Peyer's patch (tissue), 4 donors: Measurements from ENCODE around the gene MAN2C1. TPM values are rescaled to one million over a fixed set of nuclear protein-coding genes. Genes with fewer than 3 reads are reported as not detected.
A peak's percentile ranks its signal among the peaks of the same experiment; 100 is the strongest.

Source experiments
- DNase-seq, 3 donors: peaks; one replicate each; pipeline ENCODE4 v3.0.0-alpha.2; 2017 to 2019
- H3K27ac ChIP-seq, 4 donors: fragments of 200-600 bp; sonication (generic); one replicate each; pipeline ENCODE4 v1.5.1; 2016 to 2019
- H3K27me3 ChIP-seq, 2 donors: fragments of 200-600 bp; sonication (generic); one replicate each; pipeline ENCODE4 v1.5.1; 2019
- H3K36me3 ChIP-seq, 3 donors: fragments of 200-600 bp; sonication (generic); one replicate each; pipeline ENCODE4 v1.5.1; 2016 to 2019
- H3K4me1 ChIP-seq, 4 donors: fragments of 200-600 bp; sonication (generic); one replicate each; pipeline ENCODE4 v1.5.1; 2016 to 2019
- H3K4me3 ChIP-seq, 4 donors: fragments of 200-600 bp; sonication (generic); 1 replicate in 3 of 4; 2 replicates in 1 of 4; pipeline ENCODE4 v1.5.1; 2016 to 2019; ENCODE audit warnings: mild to moderate bottlenecking in 1 of 4
- H3K9me3 ChIP-seq, 4 donors: fragments of 200-600 bp; sonication (generic); one replicate each; pipeline ENCODE4 v1.5.1; 2016 to 2019; ENCODE audit warnings: mild to moderate bottlenecking in 1 of 4
- POLR2A ChIP-seq, 2 donors: fragments of 450-650 bp; IDR thresholded peaks; one replicate each; pipeline ENCODE4 v1.5.1; 2017; ENCODE audit warnings: antibody characterized with exemption in 2 of 2, mild to moderate bottlenecking in 2 of 2, moderate library complexity in 2 of 2
- total RNA-seq, 4 donors: library from RNA; depleted of rRNA; stranded (reverse); fragments of >200 nt; gene quantifications; one replicate each; pipeline ENCODE4 v1.1.0, GENCODE V29; 2016
- TF ChIP-seq, protein P1 (sequence below), 6 experiments: fragments of 450-650 bp in 4 of 6; fragments of 200-600 bp in 2 of 6; sonication (generic) in 1 of 6; IDR thresholded peaks; one replicate each; pipeline ENCODE4 v1.5.1; 2017 to 2019; ENCODE audit warnings: antibody characterized with exemption in 6 of 6, mild to moderate bottlenecking in 3 of 6, moderate library complexity in 1 of 6

MAN2C1 gene
- total RNA-seq, 4 donors from 2014 or later = 268 to 777 (median 649) TPM

DNA sequence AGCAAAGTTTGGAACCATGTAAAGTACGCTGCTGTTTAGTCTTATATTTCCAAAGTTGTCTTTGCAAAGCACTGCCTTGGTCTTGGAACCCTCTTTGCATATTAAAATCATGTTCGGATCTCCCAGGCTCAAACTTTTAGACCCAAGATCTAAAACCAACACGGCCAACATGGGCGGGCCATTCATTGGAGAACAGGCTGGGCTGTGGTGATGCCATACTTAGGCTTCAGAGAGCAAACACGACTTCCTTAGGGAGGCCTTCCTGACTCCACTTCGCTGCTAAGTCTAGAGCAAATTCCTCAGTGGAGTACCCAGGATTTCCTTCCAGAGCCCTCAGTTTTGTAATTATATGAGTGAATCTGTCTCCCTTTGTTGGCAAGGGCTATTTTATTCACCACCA is 3.5 kb downstream of the MAN2C1 start:
- Histone ChIP-seq H3K9me3 (no peaks in the 10 kb centered on the region), H3K4me1 (peaks cover 0 to 16% (median 6%) of the 10 kb centered on the region in 4 donors), H3K27ac (no peak overlapping the region), H3K36me3 (peaks cover 0 to 68% (median 0%) of the 10 kb centered on the region in 3 donors), H3K4me3 (no peak overlapping the region), H3K27me3 (no peaks in the 10 kb centered on the region)
- DNase-seq = peak in 1 of 3 donors; percentile 41
- TF ChIP-seq, protein P1, sequence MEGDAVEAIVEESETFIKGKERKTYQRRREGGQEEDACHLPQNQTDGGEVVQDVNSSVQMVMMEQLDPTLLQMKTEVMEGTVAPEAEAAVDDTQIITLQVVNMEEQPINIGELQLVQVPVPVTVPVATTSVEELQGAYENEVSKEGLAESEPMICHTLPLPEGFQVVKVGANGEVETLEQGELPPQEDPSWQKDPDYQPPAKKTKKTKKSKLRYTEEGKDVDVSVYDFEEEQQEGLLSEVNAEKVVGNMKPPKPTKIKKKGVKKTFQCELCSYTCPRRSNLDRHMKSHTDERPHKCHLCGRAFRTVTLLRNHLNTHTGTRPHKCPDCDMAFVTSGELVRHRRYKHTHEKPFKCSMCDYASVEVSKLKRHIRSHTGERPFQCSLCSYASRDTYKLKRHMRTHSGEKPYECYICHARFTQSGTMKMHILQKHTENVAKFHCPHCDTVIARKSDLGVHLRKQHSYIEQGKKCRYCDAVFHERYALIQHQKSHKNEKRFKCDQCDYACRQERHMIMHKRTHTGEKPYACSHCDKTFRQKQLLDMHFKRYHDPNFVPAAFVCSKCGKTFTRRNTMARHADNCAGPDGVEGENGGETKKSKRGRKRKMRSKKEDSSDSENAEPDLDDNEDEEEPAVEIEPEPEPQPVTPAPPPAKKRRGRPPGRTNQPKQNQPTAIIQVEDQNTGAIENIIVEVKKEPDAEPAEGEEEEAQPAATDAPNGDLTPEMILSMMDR (IDR thresholded peaks at IDR 0.05) = no peak
- no peak for TF ChIP-seq POLR2A (IDR thresholded peaks at IDR 0.05)

DNA sequence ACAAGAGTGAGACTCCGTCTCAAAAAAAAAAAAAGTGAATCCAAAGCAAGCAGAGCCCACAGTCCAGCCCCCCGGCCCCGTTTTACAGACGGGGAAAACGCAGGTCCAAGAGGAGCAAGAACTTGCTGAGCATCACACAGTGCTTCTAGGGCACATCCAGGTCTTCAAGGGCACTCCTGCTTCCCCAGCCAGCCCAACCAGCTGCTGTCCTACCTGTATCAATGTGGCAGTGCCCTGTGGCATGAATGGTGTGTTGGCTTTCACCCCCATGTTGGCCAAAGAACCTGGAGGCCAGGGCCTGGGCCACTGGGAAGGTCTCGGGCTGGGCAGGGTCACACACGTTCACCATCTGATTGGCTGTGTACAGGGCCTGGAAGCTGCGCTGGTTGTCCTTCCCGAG is 4.6 kb downstream of the MAN2C1 start:
- TF ChIP-seq, protein P1 (IDR thresholded peaks at IDR 0.05) = no peak
- TF ChIP-seq POLR2A (IDR thresholded peaks at IDR 0.05) = no peak
- Histone ChIP-seq H3K36me3 (peaks cover 0 to 79% (median 0%) of the 10 kb centered on the region in 3 donors), H3K9me3 (no peaks in the 10 kb centered on the region), H3K27me3 (no peaks in the 10 kb centered on the region), H3K4me3 (no peak overlapping the region), H3K27ac (no peak overlapping the region), H3K4me1 (peaks cover 0 to 5% (median 4%) of the 10 kb centered on the region in 4 donors)
- DNase-seq = peak in 1 of 3 donors; percentile 43

DNA sequence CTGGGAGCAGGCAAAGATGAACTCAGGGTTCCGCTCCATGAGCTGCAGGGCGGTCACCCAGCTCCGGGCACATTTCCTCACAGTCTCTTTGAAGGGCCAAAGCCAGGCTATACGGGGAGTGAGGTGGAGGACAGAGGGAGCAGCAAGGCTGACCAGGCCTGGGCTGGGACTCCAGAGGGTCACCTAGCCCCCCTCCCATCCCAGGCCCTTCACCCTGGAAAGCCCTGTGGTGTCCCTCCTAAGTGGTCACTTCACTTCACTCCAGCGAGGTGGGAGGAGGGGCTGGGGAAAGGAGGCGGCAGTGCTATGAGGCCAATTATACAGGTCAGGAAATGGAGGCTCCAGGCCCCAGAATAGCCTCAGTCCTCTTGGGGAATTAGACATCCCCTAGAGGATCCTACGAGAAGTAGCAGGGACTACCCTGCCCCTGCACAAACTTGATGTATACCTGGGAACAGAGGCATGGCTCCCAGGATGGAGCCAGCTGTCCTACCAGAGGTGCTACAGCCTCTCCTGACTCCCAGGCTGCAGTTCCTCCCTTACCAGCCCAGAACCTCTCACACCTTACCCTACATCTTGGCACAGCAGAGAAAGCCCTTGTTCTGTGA is 5.7 kb downstream of the MAN2C1 start:
- TF ChIP-seq, protein P1 (IDR thresholded peaks at IDR 0.05) = no peak
- TF ChIP-seq POLR2A (IDR thresholded peaks at IDR 0.05) = no peak
- Histone ChIP-seq H3K36me3 (peaks cover 0 to 89% (median 0%) of the 10 kb centered on the region in 3 donors), H3K27me3 (no peaks in the 10 kb centered on the region)

DNA sequence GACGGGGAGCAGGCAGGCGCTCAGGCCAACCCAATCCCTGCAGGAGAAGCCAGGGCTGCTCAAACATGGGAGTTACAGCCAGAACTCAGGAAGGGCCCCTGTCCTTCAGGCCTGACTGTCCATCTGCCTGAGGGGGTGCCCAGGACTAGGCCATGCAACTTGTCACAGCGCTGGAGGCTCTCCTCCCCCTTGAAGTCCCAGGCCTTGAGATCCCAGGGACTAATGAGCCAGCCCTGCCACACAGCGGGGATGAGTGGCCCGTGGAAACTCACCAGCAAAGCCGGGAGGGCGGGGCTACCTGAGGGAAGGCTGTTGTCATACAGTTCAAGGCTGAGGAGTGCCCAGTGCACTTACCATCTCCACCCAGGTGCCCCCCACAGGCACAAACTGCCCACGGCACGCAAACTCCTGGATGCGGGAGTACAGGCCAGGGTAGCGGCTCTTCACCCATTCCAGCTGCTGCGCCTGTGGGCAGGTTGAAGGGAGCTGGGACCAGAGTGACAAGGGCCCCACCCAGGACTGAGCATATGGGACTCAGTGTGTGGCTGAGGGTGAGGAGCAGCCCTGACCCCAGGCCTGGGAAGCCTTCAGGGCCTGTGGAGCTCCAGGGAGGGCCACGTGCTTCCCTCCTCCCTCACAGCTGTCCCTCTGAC is 6.3 kb downstream of the MAN2C1 start:
- Histone ChIP-seq H3K9me3 (no peaks in the 10 kb centered on the region), H3K27ac (no peak overlapping the region), H3K4me1 (no peaks in the 10 kb centered on the region), H3K4me3 (no peak overlapping the region), H3K27me3 (no peaks in the 10 kb centered on the region), H3K36me3 (peaks cover 0 to 91% (median 0%) of the 10 kb centered on the region in 3 donors)
- TF ChIP-seq, protein P1 (IDR thresholded peaks at IDR 0.05) = no peak
- TF ChIP-seq POLR2A (IDR thresholded peaks at IDR 0.05) = no peak
- peak in 1 of 3 donors; percentile 46 for DNase-seq

More for the DNA sequence above, 5.7 kb downstream of the MAN2C1 start:
- no peaks in the 10 kb centered on the region for H3K9me3 ChIP-seq
- DNase-seq = peak in 1 of 3 donors; percentile 21
- H3K4me3 ChIP-seq = no peak overlapping the region
- no peak overlapping the region for H3K27ac ChIP-seq
- peaks cover 0 to 5% (median 4%) of the 10 kb centered on the region in 4 donors for H3K4me1 ChIP-seq

DNA sequence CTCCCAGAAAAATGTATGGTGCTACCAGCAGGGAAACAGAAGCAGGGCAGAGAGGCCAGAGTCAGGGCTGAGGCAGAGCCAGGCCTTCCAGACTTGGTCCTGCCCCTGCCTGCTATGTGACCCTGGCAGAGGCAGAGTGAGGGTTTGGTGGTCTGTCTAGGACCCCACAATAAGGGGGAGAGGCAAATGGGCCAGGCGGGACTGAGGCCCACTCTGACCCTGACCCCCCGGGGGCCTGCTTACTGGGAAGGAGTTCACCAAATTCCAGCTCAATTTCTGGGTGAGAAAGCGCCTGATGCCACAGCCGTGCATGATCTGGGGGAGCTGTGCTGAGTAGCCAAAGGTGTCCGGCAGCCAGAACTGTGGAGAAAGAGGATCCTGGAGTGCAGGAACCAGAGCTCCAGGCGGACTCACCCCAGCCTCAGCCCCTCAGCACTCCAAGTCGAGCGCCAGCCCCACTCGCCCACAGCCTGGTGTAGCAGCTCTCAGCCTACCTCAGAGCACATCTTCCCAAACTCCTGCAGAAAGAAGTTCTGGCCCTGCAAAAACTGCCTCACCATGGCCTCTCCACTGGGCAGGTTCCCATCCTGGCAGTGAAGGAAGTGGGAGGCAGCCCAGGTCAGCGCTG is 6.9 kb downstream of the MAN2C1 start:
- no peaks in the 10 kb centered on the region for H3K27me3 ChIP-seq
- DNase-seq = peak in 1 of 3 donors; percentile 36
- no peaks in the 10 kb centered on the region for H3K4me1 ChIP-seq
- H3K27ac ChIP-seq = no peak overlapping the region
- H3K4me3 ChIP-seq = no peak overlapping the region
- no peaks in the 10 kb centered on the region for H3K9me3 ChIP-seq
- peaks cover 0 to 91% (median 0%) of the 10 kb centered on the region in 3 donors for H3K36me3 ChIP-seq
- TF ChIP-seq, protein P1 (IDR thresholded peaks at IDR 0.05) = no peak
- no peak for TF ChIP-seq POLR2A (IDR thresholded peaks at IDR 0.05)
